HL-60 (cell line): ENCODE data around the gene LCN2.
A peak's percentile ranks its signal among the peaks of the same experiment; 100 is the strongest.

Experiments used
- POLR2AphosphoS5 ChIP-seq: IDR thresholded peaks from 2 replicates; pipeline ENCODE4 v1.6.1; 2012; ENCODE audit warnings: low read depth
- TF ChIP-seq, protein P1 (sequence below): IDR thresholded peaks from one replicate; pipeline ENCODE4 v1.5.1; 2011; ENCODE audit warnings: low read length, control low read depth, inconsistent platforms; ENCODE audit not compliant: insufficient read depth

DNA sequence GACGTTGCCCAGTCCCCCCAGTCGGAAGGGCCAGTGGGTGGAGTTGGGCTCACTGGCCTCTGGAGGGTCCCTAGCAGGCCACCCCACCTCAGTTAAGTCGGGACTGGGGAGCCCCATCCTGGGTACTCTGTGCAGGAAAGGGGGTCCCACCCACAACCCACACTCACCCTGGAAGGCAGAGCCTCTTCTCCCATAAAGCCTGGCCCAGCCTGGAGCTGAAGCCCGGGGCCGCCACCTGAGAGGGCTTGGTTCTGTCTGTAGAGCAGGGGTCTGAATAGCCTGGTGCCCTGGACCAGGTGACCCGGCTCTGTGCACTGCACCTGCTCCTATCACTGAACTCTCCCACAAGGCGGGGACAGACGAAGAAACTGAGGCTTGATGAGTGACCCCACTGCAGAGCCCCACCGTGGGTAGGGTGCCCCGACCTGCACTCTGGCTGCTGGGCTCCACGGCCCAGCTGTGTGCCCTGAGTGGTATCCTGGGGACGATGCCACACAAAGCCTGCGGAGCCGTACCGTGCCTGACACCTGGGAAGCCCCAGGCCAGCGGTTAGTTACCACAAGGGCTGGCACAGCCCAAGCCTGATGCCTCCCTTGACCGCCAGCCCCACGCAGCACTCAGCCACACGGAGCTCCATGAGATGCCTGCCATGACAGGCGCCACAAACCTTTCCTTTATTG lies 29.1 kb upstream of the LCN2 start:
- peak; percentile 58 for TF ChIP-seq POLR2AphosphoS5
- TF ChIP-seq, protein P1, sequence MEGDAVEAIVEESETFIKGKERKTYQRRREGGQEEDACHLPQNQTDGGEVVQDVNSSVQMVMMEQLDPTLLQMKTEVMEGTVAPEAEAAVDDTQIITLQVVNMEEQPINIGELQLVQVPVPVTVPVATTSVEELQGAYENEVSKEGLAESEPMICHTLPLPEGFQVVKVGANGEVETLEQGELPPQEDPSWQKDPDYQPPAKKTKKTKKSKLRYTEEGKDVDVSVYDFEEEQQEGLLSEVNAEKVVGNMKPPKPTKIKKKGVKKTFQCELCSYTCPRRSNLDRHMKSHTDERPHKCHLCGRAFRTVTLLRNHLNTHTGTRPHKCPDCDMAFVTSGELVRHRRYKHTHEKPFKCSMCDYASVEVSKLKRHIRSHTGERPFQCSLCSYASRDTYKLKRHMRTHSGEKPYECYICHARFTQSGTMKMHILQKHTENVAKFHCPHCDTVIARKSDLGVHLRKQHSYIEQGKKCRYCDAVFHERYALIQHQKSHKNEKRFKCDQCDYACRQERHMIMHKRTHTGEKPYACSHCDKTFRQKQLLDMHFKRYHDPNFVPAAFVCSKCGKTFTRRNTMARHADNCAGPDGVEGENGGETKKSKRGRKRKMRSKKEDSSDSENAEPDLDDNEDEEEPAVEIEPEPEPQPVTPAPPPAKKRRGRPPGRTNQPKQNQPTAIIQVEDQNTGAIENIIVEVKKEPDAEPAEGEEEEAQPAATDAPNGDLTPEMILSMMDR: no peak
